ENCODE data around the gene P2RY14. TPM values are rescaled to one million over a fixed set of nuclear protein-coding genes. Genes with fewer than 3 reads are reported as not detected.

P2RY14 gene
- total RNA-seq, 1 donor from 2014 or later = not detected

DNA sequence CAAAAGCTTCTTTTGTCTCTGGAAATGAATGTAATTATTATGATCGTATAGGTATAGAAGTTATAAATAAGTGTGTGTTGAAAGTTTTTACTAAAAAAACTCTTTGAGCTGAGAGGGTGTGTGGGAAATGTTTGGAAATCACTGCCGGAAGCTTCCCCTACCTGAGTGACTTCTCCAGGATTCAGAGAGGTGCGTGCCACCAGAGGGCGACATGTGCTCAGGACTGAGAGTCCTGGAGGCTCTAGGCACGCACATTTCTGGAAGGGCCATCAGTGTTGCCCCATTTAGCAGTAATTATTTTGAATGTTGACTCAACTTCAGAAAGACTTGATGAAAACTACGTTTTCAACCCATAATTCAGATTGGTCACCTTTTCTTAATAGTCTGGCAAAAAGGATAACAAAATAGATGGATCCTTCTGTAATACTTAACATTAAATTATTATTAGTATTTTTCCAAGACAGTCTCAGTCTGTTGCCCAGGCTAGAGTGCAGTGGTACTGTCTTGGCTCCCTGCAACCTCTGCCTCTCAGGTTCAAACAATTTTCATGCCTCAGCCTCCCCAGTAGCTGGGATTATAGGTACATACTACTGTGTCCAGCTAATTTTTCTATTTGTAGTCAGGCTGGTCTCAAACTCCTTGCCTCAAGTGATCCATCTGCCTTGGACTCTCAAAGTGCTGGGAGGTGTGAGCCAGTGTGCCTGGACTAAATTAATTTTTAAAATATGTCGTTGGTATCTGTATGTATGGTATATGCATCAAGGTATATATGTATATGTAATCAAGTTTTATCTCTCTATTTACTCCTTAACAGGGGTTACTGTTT is 109.9 kb downstream of the P2RY14 start:
- H3K4me1 Mint-ChIP-seq (ENCODE audit: low read depth, unreplicated experiment) = no peaks in the 10 kb centered on the region
- H3K27ac Mint-ChIP-seq (ENCODE audit: unreplicated experiment) = no peak overlapping the region
- H3K36me3 Mint-ChIP-seq (ENCODE audit: unreplicated experiment) = no peaks in the 10 kb centered on the region
- TF ChIP-seq, protein P1, sequence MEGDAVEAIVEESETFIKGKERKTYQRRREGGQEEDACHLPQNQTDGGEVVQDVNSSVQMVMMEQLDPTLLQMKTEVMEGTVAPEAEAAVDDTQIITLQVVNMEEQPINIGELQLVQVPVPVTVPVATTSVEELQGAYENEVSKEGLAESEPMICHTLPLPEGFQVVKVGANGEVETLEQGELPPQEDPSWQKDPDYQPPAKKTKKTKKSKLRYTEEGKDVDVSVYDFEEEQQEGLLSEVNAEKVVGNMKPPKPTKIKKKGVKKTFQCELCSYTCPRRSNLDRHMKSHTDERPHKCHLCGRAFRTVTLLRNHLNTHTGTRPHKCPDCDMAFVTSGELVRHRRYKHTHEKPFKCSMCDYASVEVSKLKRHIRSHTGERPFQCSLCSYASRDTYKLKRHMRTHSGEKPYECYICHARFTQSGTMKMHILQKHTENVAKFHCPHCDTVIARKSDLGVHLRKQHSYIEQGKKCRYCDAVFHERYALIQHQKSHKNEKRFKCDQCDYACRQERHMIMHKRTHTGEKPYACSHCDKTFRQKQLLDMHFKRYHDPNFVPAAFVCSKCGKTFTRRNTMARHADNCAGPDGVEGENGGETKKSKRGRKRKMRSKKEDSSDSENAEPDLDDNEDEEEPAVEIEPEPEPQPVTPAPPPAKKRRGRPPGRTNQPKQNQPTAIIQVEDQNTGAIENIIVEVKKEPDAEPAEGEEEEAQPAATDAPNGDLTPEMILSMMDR (IDR thresholded peaks at IDR 0.05; ENCODE audit: partially characterized antibody, unreplicated experiment) = peak; percentile 63
- no peaks in the 10 kb centered on the region for H3K9me3 Mint-ChIP-seq (ENCODE audit: unreplicated experiment)
- peak; percentile 86 for DNase-seq
- H3K4me3 Mint-ChIP-seq (ENCODE audit: unreplicated experiment) = no peak overlapping the region
- no peaks in the 10 kb centered on the region for H3K27me3 Mint-ChIP-seq (ENCODE audit: unreplicated experiment)

GRCh38 chr3:151166161-151166560 is 112.2 kb downstream of the P2RY14 start:
- Mint-ChIP-seq H3K27ac (ENCODE audit: unreplicated experiment) (no peak overlapping the region), H3K4me3 (ENCODE audit: unreplicated experiment) (no peak overlapping the region), H3K27me3 (ENCODE audit: unreplicated experiment) (no peaks in the 10 kb centered on the region), H3K4me1 (ENCODE audit: low read depth, unreplicated experiment) (no peaks in the 10 kb centered on the region), H3K9me3 (ENCODE audit: unreplicated experiment) (no peaks in the 10 kb centered on the region), H3K36me3 (ENCODE audit: unreplicated experiment) (no peaks in the 10 kb centered on the region)
- TF ChIP-seq, protein P1 (IDR thresholded peaks at IDR 0.05; ENCODE audit: partially characterized antibody, unreplicated experiment) = no peak
- no peak for DNase-seq

- H3K9me3 Mint-ChIP-seq (ENCODE audit: unreplicated experiment) = no peaks in the 10 kb centered on the region
- no peaks in the 10 kb centered on the region for H3K4me1 Mint-ChIP-seq (ENCODE audit: low read depth, unreplicated experiment)
- no peaks in the 10 kb centered on the region for H3K27me3 Mint-ChIP-seq (ENCODE audit: unreplicated experiment)
- TF ChIP-seq, protein P1 (IDR thresholded peaks at IDR 0.05; ENCODE audit: partially characterized antibody, unreplicated experiment) = no peak
- DNase-seq = no peak
- H3K27ac Mint-ChIP-seq (ENCODE audit: unreplicated experiment) = no peak overlapping the region
- H3K36me3 Mint-ChIP-seq (ENCODE audit: unreplicated experiment) = no peaks in the 10 kb centered on the region
- no peak overlapping the region for H3K4me3 Mint-ChIP-seq (ENCODE audit: unreplicated experiment)
Observed at GRCh38 chr3:151165226-151165625, 113.1 kb downstream of the P2RY14 start.

Other genes starting within 250 kb of the P2RY14 start
- gene MED12L, start 192.9 kb downstream of the P2RY14 start, total RNA-seq (ENCODE audit: unreplicated experiment) = 7.8 TPM
- not detected for gene GPR171, start 75.3 kb downstream of the P2RY14 start, total RNA-seq (ENCODE audit: unreplicated experiment)
- not detected for gene GPR87, start 38.3 kb upstream of the P2RY14 start, total RNA-seq (ENCODE audit: unreplicated experiment)
- gene P2RY13, start 51.0 kb upstream of the P2RY14 start, total RNA-seq (ENCODE audit: unreplicated experiment) = not detected
- gene P2RY12, start 106.2 kb upstream of the P2RY14 start, total RNA-seq (ENCODE audit: unreplicated experiment) = not detected
- 0.05 TPM for gene IGSF10, start 182.5 kb upstream of the P2RY14 start, total RNA-seq (ENCODE audit: unreplicated experiment)

All from glutamatergic neuron (in vitro differentiated cells).